Tibial artery (tissue), 4 donors: ENCODE data around the gene BNIP5.

Source experiments
- DNase-seq, 2 donors: peaks; one replicate each; pipeline ENCODE4 v3.0.0-alpha.2; 2019
- H3K27ac ChIP-seq, 2 donors: fragments of 200-600 bp; sonication (generic) in 1 of 2; 1 replicate in 1 of 2; 2 replicates in 1 of 2; pipeline ENCODE4 v1.5.1; 2018 to 2019; ENCODE audit warnings: mild to moderate bottlenecking in 1 of 2
- H3K27me3 ChIP-seq, 2 donors: fragments of 200-600 bp; sonication (generic) in 1 of 2; one replicate each; pipeline versions ENCODE4 v1.5.1 to v1.6.0; 2016 to 2019
- H3K36me3 ChIP-seq, 3 donors: fragments of 200-600 bp; sonication (generic) in 2 of 3; one replicate each; pipeline ENCODE4 v1.5.1; 2016 to 2019; ENCODE audit warnings: mild to moderate bottlenecking in 2 of 3
- H3K4me1 ChIP-seq, 4 donors: fragments of 200-600 bp; sonication (generic) in 2 of 4; 1 replicate in 3 of 4; 2 replicates in 1 of 4; pipeline ENCODE4 v1.5.1; 2016 to 2019
- H3K4me3 ChIP-seq, 2 donors: fragments of 200-600 bp; sonication (generic) in 1 of 2; 1 replicate in 1 of 2; 2 replicates in 1 of 2; pipeline ENCODE4 v1.5.1; 2018 to 2019; ENCODE audit warnings: mild to moderate bottlenecking in 2 of 2
- H3K9me3 ChIP-seq, 3 donors: fragments of 200-600 bp; sonication (generic) in 1 of 3; one replicate each; pipeline ENCODE4 v1.5.1; 2016 to 2019
- CTCF ChIP-seq, 2 experiments: fragments of 200-600 bp in 1 of 2; fragments of 450-650 bp in 1 of 2; IDR thresholded peaks; one replicate each; pipeline ENCODE4 v1.5.1; 2017 to 2019; ENCODE audit warnings: antibody characterized with exemption in 2 of 2, mild to moderate bottlenecking in 1 of 2, moderate library complexity in 1 of 2
- intact Hi-C: fragments of 100-400 bp; cut with DNase I; formaldehyde crosslinking; loops from one replicate; pipeline ENCODE4 v1.15.0; 2023; ENCODE audit warnings: low total_unique reads

The BNIP5 gene

DNA sequence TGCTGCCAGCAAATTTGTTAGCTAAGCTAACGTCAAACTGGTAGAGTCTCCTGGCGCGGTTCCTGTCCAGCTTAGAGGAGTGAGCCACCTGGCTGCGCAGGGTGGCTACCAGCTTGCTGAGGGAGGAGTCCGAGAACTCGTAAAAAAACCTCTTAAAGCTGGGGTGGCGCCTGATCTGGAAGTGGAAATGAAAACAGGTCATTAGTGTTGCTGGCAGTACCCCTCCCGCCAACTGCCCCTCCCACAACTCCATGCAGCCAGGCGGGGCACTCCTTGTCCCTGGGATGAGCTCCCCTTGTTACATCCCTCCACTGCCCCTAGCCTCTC, 17.3 kb downstream of the BNIP5 start:
- DNase-seq, result no peak
- intact Hi-C loops, result no loop called here
- Histone ChIP-seq H3K9me3 (no peaks in the 10 kb centered on the region), H3K4me1 (no peaks in the 10 kb centered on the region), H3K27ac (no peak overlapping the region), H3K36me3 (no peaks in the 10 kb centered on the region), H3K4me3 (no peak overlapping the region), H3K27me3 (peaks cover 0 to 7% of the 10 kb centered on the region in 2 donors)
- no peak for TF ChIP-seq CTCF (IDR thresholded peaks at IDR 0.05)

DNA sequence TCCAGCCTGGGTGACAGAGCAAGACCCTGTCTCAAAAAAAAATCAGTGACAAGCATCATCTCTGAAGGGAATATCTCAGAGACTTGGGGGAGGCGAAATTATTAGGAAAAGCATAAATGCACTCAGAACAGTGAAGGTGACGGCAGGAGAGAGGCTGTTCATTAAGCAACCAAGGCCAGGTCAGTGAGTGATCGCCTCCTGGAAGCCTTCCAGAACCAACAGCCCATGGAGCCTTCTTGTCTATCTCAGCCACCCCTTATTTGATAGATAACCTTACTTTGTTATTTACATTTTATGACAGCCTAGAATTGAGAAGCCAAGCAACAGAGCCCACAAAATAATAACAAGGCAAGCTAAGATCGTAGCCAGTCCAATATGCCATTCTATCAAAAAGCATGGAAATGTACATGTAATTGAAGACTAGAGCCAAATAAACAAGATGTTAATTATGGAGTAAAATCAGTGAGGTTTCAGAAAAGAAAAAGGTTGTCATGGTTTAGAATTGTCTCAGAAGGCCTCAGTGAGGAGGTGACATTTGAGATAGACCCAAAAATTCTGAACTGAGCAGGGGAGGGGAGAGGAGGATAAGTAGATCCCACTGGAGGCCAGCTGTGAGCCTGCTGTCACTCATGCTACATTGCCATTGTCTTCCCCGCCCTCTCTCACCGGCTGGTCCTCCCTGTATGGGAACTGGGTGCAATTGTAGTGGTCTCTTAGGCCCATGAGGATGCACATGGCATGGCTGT, 17.8 kb downstream of the BNIP5 start:
- Histone ChIP-seq H3K27ac (no peak overlapping the region), H3K27me3 (peaks cover 0 to 7% of the 10 kb centered on the region in 2 donors), H3K4me3 (no peak overlapping the region), H3K36me3 (no peaks in the 10 kb centered on the region), H3K4me1 (no peaks in the 10 kb centered on the region), H3K9me3 (no peaks in the 10 kb centered on the region)
- intact Hi-C loops, result no loop called here
- no peak for TF ChIP-seq CTCF (IDR thresholded peaks at IDR 0.05)
- no peak for DNase-seq

GRCh38 chr6:36317623-36318022, 19.1 kb downstream of the BNIP5 start:
- no peak for DNase-seq
- H3K36me3 ChIP-seq, result no peaks in the 10 kb centered on the region
- H3K4me3 ChIP-seq, result no peak overlapping the region
- no peak for TF ChIP-seq CTCF (IDR thresholded peaks at IDR 0.05)
- H3K4me1 ChIP-seq, result peaks cover 0 to 11% (median 8%) of the 10 kb centered on the region in 4 donors
- intact Hi-C loops, result no loop called here
- no peak overlapping the region for H3K27ac ChIP-seq
- H3K9me3 ChIP-seq, result no peaks in the 10 kb centered on the region
- H3K27me3 ChIP-seq, result peaks cover 0 to 4% of the 10 kb centered on the region in 2 donors

DNA sequence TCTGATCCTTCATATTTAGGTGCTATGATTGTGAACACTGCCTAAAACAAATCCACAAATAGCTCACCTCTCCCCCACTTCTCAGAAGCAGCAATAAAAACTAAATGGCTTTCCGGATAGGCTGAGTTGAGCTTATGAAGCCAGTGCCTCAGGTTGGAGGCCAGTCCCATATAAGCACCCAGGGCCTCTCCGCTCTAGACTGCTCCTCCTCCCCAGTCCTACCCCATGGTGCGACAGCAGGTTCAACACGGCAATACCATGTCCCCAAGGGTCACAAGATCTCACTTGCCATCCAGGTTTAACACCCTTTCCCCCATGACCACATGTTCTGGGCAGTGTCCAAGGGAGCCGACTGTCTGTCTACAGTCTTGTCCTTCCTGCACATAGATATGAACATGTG, 20.8 kb downstream of the BNIP5 start:
- Histone ChIP-seq H3K4me1 (peaks cover 0 to 16% (median 10%) of the 10 kb centered on the region in 4 donors), H3K27ac (no peak overlapping the region), H3K36me3 (no peaks in the 10 kb centered on the region), H3K4me3 (no peak overlapping the region), H3K9me3 (no peaks in the 10 kb centered on the region), H3K27me3 (no peaks in the 10 kb centered on the region)
- no peak for DNase-seq
- TF ChIP-seq CTCF (IDR thresholded peaks at IDR 0.05), result no peak
- intact Hi-C loops, result no loop called here

- no peaks in the 10 kb centered on the region for H3K9me3 ChIP-seq
- no peaks in the 10 kb centered on the region for H3K27me3 ChIP-seq
- no peak overlapping the region for H3K4me3 ChIP-seq
- no peak for DNase-seq
- H3K4me1 ChIP-seq, result peaks cover 0 to 16% (median 10%) of the 10 kb centered on the region in 4 donors
- no peak overlapping the region for H3K27ac ChIP-seq
- intact Hi-C loops, result no loop called here
- no peak for TF ChIP-seq CTCF (IDR thresholded peaks at IDR 0.05)
- H3K36me3 ChIP-seq, result no peaks in the 10 kb centered on the region
Measured at GRCh38 chr6:36314221-36315014, 22.3 kb downstream of the BNIP5 start.
